ENCODE data around the gene CASP12. TPM values are rescaled to one million over a fixed set of nuclear protein-coding genes. Genes with fewer than 3 reads are reported as not detected.

CASP12 gene
- total and polyA plus RNA-seq, 2 experiments from 2014 or later, result not detected

DNA sequence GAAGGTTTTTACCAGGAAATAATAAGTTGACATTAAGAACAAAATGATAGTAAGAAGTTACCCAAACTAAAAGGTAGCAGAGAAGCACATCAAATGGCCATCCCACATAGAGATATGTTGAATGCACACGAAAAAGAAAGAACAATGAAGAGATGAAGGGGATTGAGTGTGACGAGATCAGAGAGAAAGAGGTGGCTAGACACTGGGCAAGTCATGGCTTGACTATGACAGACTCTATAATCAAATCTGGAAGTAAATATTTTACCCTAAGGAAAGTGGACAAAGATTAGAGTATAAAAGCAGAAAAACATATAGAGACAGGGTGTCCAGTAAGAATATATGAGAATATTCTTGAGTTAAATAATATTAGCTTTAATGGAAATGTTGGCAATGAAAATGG lies 31.4 kb downstream of the CASP12 start:
- Histone ChIP-seq H3K4me1 (ENCODE audit: insufficient read depth) (0 out of 2 replicates have a peak, but pooled peaks cover 6% of the 10 kb centered on the region), H3K9me2 (ENCODE audit: insufficient read depth) (no peaks in the 10 kb centered on the region), H3F3A (replicated peaks; ENCODE audit: low read depth) (no peaks in the 10 kb centered on the region), H3K27ac (ENCODE audit: low read depth) (no peak overlapping the region), H3K36me3 (ENCODE audit: insufficient read depth) (no peaks in the 10 kb centered on the region), H3K4me3 (no peak overlapping the region), H2AFZ (no peak overlapping the region), H4K20me1 (replicated peaks; ENCODE audit: insufficient read depth) (no peaks in the 10 kb centered on the region), H3K79me2 (replicated peaks; ENCODE audit: insufficient read depth) (no peaks in the 10 kb centered on the region), H3K27me3 (ENCODE audit: insufficient read depth) (no peaks in the 10 kb centered on the region), H3K4me2 (no peak overlapping the region)
- Mint-ChIP-seq H3K36me3 (ENCODE audit: low read depth) (peaks cover 14% of the 10 kb centered on the region), H3K27ac (no peak overlapping the region), H3K4me3 (no peak overlapping the region), H3K9me3 (peaks cover 20% of the 10 kb centered on the region), H3K27me3 (ENCODE audit: insufficient read depth, low read depth, poor library complexity) (no peaks in the 10 kb centered on the region), H3K4me1 (peaks cover 9% of the 10 kb centered on the region)
- ATAC-seq (no peak), DNase-seq (ENCODE audit: low spot score) (no peak)
- TF ChIP-seq STAT1 (IDR thresholded peaks at IDR 0.05; ENCODE audit: unreplicated experiment) (no peak), EZH2 (IDR thresholded peaks at IDR 0.05; ENCODE audit: low read depth, unreplicated experiment) (no peak), NANOG (IDR thresholded peaks at IDR 0.05; ENCODE audit: borderline replicate concordance) (no peak), CREB1 (CRISPR knock-in tag; IDR thresholded peaks at IDR 0.05; ENCODE audit: low read depth) (no peak), JUNB (IDR thresholded peaks at IDR 0.05; ENCODE audit: unreplicated experiment) (no peak), EZH2phosphoT487 (IDR thresholded peaks at IDR 0.05; ENCODE audit: unreplicated experiment) (no peak)
- TF ChIP-seq, protein P1, sequence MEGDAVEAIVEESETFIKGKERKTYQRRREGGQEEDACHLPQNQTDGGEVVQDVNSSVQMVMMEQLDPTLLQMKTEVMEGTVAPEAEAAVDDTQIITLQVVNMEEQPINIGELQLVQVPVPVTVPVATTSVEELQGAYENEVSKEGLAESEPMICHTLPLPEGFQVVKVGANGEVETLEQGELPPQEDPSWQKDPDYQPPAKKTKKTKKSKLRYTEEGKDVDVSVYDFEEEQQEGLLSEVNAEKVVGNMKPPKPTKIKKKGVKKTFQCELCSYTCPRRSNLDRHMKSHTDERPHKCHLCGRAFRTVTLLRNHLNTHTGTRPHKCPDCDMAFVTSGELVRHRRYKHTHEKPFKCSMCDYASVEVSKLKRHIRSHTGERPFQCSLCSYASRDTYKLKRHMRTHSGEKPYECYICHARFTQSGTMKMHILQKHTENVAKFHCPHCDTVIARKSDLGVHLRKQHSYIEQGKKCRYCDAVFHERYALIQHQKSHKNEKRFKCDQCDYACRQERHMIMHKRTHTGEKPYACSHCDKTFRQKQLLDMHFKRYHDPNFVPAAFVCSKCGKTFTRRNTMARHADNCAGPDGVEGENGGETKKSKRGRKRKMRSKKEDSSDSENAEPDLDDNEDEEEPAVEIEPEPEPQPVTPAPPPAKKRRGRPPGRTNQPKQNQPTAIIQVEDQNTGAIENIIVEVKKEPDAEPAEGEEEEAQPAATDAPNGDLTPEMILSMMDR (conservative IDR thresholded peaks at IDR 0.05; ENCODE audit: low read depth in 2 of 2), result no peak

DNA sequence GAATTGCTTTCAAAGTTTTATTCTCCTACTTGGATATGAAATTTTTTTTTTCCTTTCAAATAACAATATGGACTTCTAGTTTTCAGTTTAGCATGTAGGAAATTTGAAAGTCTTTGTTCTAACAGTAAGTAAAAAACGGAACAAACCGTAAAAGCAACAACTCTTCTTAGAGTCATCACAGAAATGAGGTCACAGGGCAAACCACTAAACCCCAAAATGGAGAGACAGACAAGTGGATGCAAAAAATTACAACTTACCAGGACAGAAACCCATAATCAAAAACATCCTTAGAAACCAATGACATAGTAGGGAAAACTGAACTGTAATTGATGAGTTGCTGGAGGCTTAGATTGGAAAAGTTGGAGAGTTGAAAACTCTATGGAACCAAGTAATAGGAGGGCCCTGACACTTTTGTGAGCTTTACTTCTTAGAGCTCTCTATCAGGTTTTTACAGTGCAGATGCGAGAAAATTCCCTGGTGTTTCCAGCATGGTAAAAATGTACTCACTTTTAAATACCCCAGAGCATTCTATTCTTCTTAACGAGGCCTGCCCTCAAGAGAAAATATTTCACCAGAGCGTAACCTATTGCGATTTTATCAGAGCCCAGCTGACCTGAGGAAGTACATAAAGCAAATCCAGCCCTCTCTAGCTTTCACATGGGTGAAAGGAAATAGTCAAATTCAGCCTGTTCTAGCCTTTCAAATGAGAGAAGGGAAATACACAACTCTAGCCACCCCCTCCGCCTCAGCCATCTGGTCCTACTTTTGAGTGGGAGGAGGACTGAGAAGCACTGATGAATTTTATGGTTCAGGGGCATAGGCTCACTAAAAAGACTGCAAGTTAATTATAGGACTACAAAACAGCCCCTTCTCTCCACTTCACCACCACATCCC lies 39.1 kb downstream of the CASP12 start:
- Histone ChIP-seq H3F3A (replicated peaks; ENCODE audit: low read depth) (no peaks in the 10 kb centered on the region), H3K27me3 (ENCODE audit: insufficient read depth) (no peaks in the 10 kb centered on the region), H3K27ac (ENCODE audit: low read depth) (no peak overlapping the region), H2AFZ (peak overlapping the region; percentile 93), H4K20me1 (replicated peaks; ENCODE audit: insufficient read depth) (no peaks in the 10 kb centered on the region), H3K9me2 (ENCODE audit: insufficient read depth) (no peaks in the 10 kb centered on the region), H3K4me3 (no peak overlapping the region), H3K79me2 (replicated peaks; ENCODE audit: insufficient read depth) (no peaks in the 10 kb centered on the region), H3K4me2 (no peak overlapping the region), H3K4me1 (ENCODE audit: insufficient read depth) (peaks cover 20% of the 10 kb centered on the region), H3K36me3 (ENCODE audit: insufficient read depth) (no peaks in the 10 kb centered on the region)
- no peaks in the 10 kb centered on the region for H3K27me3 Mint-ChIP-seq (ENCODE audit: insufficient read depth, low read depth, poor library complexity)
- H3K4me1 Mint-ChIP-seq, result peaks cover 32% of the 10 kb centered on the region
- no peak overlapping the region for H3K27ac Mint-ChIP-seq
- no peak overlapping the region for H3K4me3 Mint-ChIP-seq
- H3K36me3 Mint-ChIP-seq (ENCODE audit: low read depth), result no peaks in the 10 kb centered on the region
- DNase-seq (ENCODE audit: low spot score) (peak; percentile 10), ATAC-seq (no peak)
- no peaks in the 10 kb centered on the region; the same call in 2 of the 3 replicates for H3K9me3 Mint-ChIP-seq
- TF ChIP-seq NANOG (IDR thresholded peaks at IDR 0.05; ENCODE audit: borderline replicate concordance) (no peak), STAT1 (IDR thresholded peaks at IDR 0.05; ENCODE audit: unreplicated experiment) (no peak), JUNB (IDR thresholded peaks at IDR 0.05; ENCODE audit: unreplicated experiment) (no peak), EZH2phosphoT487 (IDR thresholded peaks at IDR 0.05; ENCODE audit: unreplicated experiment) (no peak), ZNF331 (CRISPR knock-in tag; IDR thresholded peaks at IDR 0.05; ENCODE audit: low read depth) (no peak), CREB1 (CRISPR knock-in tag; IDR thresholded peaks at IDR 0.05; ENCODE audit: low read depth) (no peak), EZH2 (IDR thresholded peaks at IDR 0.05; ENCODE audit: low read depth, unreplicated experiment) (no peak), POLR2AphosphoS5 (IDR thresholded peaks at IDR 0.05; ENCODE audit: low read depth) (no peak)
- TF ChIP-seq, protein P2, sequence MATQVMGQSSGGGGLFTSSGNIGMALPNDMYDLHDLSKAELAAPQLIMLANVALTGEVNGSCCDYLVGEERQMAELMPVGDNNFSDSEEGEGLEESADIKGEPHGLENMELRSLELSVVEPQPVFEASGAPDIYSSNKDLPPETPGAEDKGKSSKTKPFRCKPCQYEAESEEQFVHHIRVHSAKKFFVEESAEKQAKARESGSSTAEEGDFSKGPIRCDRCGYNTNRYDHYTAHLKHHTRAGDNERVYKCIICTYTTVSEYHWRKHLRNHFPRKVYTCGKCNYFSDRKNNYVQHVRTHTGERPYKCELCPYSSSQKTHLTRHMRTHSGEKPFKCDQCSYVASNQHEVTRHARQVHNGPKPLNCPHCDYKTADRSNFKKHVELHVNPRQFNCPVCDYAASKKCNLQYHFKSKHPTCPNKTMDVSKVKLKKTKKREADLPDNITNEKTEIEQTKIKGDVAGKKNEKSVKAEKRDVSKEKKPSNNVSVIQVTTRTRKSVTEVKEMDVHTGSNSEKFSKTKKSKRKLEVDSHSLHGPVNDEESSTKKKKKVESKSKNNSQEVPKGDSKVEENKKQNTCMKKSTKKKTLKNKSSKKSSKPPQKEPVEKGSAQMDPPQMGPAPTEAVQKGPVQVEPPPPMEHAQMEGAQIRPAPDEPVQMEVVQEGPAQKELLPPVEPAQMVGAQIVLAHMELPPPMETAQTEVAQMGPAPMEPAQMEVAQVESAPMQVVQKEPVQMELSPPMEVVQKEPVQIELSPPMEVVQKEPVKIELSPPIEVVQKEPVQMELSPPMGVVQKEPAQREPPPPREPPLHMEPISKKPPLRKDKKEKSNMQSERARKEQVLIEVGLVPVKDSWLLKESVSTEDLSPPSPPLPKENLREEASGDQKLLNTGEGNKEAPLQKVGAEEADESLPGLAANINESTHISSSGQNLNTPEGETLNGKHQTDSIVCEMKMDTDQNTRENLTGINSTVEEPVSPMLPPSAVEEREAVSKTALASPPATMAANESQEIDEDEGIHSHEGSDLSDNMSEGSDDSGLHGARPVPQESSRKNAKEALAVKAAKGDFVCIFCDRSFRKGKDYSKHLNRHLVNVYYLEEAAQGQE (IDR thresholded peaks at IDR 0.05; ENCODE audit: unreplicated experiment), result no peak

All from GM23338 (cell line).